Uterus (tissue), 2 donors: ENCODE measurements around the gene AUNIP.

Source experiments
- POLR2A ChIP-seq, 2 donors: fragments of 450-650 bp; IDR thresholded peaks; one replicate each; pipeline ENCODE4 v1.6.1; 2016; ENCODE audit warnings: antibody characterized with exemption in 2 of 2, mild to moderate bottlenecking in 1 of 2, moderate library complexity in 1 of 2
- TF ChIP-seq, protein P1 (sequence below), 4 experiments: fragments of 200-600 bp in 2 of 4; fragments of 450-650 bp in 2 of 4; sonication (generic) in 2 of 4; IDR thresholded peaks; one replicate each; pipeline ENCODE4 v1.5.1; 2016 to 2019; ENCODE audit warnings: antibody characterized with exemption in 4 of 4, mild to moderate bottlenecking in 2 of 4, moderate library complexity in 1 of 4

DNA sequence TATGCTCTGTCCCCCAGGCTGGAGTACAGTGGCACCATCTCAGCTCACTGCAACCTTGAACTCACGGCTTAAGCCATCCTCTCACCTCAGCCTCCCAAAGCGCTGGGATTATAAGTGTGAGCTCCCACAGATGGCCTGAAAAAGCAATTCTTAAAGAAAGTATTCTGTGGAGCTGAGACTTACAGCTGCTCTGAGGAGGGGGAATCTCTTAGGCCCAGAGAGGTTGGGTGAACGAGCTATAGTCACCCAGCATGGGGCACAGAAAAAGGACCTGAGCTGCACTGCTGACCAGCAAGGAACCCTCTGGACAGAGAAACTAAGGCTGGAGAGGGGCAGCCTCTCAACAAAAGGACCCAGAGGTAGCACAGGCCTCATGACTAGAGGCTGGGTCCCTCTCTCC is 15.0 kb upstream of the AUNIP start:
- no peak for TF ChIP-seq POLR2A (IDR thresholded peaks at IDR 0.05)
- TF ChIP-seq, protein P1, sequence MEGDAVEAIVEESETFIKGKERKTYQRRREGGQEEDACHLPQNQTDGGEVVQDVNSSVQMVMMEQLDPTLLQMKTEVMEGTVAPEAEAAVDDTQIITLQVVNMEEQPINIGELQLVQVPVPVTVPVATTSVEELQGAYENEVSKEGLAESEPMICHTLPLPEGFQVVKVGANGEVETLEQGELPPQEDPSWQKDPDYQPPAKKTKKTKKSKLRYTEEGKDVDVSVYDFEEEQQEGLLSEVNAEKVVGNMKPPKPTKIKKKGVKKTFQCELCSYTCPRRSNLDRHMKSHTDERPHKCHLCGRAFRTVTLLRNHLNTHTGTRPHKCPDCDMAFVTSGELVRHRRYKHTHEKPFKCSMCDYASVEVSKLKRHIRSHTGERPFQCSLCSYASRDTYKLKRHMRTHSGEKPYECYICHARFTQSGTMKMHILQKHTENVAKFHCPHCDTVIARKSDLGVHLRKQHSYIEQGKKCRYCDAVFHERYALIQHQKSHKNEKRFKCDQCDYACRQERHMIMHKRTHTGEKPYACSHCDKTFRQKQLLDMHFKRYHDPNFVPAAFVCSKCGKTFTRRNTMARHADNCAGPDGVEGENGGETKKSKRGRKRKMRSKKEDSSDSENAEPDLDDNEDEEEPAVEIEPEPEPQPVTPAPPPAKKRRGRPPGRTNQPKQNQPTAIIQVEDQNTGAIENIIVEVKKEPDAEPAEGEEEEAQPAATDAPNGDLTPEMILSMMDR (IDR thresholded peaks at IDR 0.05), result no peak
